GM23338 (cell line): ENCODE measurements around the gene ING4.
A peak's percentile ranks its signal among the peaks of the same experiment; 100 is the strongest.

Experiments used
- CREB1 ChIP-seq: fragments of 250-450 bp; sonication (Bioruptor Pico); IDR thresholded peaks from 2 replicates; pipeline ENCODE4 v1.5.0; 2020; ENCODE audit warnings: low read depth, mild to moderate bottlenecking, moderate library complexity
- CTCF ChIP-seq, 2 experiments: fragments of 200-600 bp in 1 of 2; sonication (generic) in 1 of 2; conservative IDR thresholded peaks; 2 replicates each; pipeline versions ENCODE4 v1.5.1 to v1.6.1; 2016 to 2017; ENCODE audit warnings: antibody characterized with exemption in 2 of 2, low read depth in 2 of 2, mild to moderate bottlenecking in 2 of 2, moderate library complexity in 1 of 2
- ETS1 ChIP-seq: IDR thresholded peaks from 2 replicates; pipeline ENCODE4 v1.6.1; 2016; ENCODE audit warnings: antibody characterized with exemption
- EZH2 ChIP-seq: fragments of 200-600 bp; sonication (generic); IDR thresholded peaks from one replicate; pipeline ENCODE4 v1.8.0; 2017; ENCODE audit warnings: antibody characterized with exemption, mild to moderate bottlenecking, low read depth; ENCODE audit not compliant: unreplicated experiment
- EZH2phosphoT487 ChIP-seq: fragments of 200-600 bp; sonication (generic); IDR thresholded peaks from one replicate; pipeline ENCODE4 v1.8.1; 2018; ENCODE audit warnings: antibody characterized with exemption; ENCODE audit not compliant: unreplicated experiment
- JUNB ChIP-seq: IDR thresholded peaks from one replicate; pipeline ENCODE4 v1.6.1; 2016; ENCODE audit warnings: antibody characterized with exemption; ENCODE audit not compliant: unreplicated experiment
- NANOG ChIP-seq: IDR thresholded peaks from 2 replicates; pipeline ENCODE4 v1.6.1; 2016; ENCODE audit warnings: antibody characterized with exemption, borderline replicate concordance
- POLR2AphosphoS5 ChIP-seq: IDR thresholded peaks from 2 replicates; pipeline ENCODE4 v1.6.1; 2016; ENCODE audit warnings: antibody characterized with exemption, low read depth
- REST ChIP-seq: IDR thresholded peaks from one replicate; pipeline ENCODE4 v1.6.1; 2018; ENCODE audit warnings: antibody characterized with exemption; ENCODE audit not compliant: unreplicated experiment
- STAT1 ChIP-seq: IDR thresholded peaks from one replicate; pipeline ENCODE4 v1.6.1; 2016; ENCODE audit warnings: antibody characterized with exemption; ENCODE audit not compliant: unreplicated experiment
- ZNF114 ChIP-seq: fragments of 250-450 bp; sonication (Bioruptor Pico); IDR thresholded peaks from 2 replicates; pipeline ENCODE4 v1.5.0; 2020; ENCODE audit warnings: mild to moderate bottlenecking, moderate library complexity
- TF ChIP-seq, protein P1 (sequence below): fragments of 250-450 bp; sonication (Bioruptor Pico); IDR thresholded peaks from 2 replicates; pipeline ENCODE4 v1.5.0; 2020; ENCODE audit warnings: mild to moderate bottlenecking, moderate library complexity

GRCh38 chr12:6620137-6620884 lies 42.6 kb downstream of the ING4 start:
- TF ChIP-seq REST (no peak), ZNF114 (no peak), CTCF (conservative IDR thresholded peaks at IDR 0.05; ENCODE audit: low read depth in 2 of 2) (peak; percentile 61 to 94), EZH2 (no peak), EZH2phosphoT487 (no peak), CREB1 (CRISPR knock-in tag) (peak; percentile 80), POLR2AphosphoS5 (peak; percentile 63), JUNB (no peak), ETS1 (no peak), STAT1 (no peak), NANOG (no peak)
- TF ChIP-seq, protein P1, sequence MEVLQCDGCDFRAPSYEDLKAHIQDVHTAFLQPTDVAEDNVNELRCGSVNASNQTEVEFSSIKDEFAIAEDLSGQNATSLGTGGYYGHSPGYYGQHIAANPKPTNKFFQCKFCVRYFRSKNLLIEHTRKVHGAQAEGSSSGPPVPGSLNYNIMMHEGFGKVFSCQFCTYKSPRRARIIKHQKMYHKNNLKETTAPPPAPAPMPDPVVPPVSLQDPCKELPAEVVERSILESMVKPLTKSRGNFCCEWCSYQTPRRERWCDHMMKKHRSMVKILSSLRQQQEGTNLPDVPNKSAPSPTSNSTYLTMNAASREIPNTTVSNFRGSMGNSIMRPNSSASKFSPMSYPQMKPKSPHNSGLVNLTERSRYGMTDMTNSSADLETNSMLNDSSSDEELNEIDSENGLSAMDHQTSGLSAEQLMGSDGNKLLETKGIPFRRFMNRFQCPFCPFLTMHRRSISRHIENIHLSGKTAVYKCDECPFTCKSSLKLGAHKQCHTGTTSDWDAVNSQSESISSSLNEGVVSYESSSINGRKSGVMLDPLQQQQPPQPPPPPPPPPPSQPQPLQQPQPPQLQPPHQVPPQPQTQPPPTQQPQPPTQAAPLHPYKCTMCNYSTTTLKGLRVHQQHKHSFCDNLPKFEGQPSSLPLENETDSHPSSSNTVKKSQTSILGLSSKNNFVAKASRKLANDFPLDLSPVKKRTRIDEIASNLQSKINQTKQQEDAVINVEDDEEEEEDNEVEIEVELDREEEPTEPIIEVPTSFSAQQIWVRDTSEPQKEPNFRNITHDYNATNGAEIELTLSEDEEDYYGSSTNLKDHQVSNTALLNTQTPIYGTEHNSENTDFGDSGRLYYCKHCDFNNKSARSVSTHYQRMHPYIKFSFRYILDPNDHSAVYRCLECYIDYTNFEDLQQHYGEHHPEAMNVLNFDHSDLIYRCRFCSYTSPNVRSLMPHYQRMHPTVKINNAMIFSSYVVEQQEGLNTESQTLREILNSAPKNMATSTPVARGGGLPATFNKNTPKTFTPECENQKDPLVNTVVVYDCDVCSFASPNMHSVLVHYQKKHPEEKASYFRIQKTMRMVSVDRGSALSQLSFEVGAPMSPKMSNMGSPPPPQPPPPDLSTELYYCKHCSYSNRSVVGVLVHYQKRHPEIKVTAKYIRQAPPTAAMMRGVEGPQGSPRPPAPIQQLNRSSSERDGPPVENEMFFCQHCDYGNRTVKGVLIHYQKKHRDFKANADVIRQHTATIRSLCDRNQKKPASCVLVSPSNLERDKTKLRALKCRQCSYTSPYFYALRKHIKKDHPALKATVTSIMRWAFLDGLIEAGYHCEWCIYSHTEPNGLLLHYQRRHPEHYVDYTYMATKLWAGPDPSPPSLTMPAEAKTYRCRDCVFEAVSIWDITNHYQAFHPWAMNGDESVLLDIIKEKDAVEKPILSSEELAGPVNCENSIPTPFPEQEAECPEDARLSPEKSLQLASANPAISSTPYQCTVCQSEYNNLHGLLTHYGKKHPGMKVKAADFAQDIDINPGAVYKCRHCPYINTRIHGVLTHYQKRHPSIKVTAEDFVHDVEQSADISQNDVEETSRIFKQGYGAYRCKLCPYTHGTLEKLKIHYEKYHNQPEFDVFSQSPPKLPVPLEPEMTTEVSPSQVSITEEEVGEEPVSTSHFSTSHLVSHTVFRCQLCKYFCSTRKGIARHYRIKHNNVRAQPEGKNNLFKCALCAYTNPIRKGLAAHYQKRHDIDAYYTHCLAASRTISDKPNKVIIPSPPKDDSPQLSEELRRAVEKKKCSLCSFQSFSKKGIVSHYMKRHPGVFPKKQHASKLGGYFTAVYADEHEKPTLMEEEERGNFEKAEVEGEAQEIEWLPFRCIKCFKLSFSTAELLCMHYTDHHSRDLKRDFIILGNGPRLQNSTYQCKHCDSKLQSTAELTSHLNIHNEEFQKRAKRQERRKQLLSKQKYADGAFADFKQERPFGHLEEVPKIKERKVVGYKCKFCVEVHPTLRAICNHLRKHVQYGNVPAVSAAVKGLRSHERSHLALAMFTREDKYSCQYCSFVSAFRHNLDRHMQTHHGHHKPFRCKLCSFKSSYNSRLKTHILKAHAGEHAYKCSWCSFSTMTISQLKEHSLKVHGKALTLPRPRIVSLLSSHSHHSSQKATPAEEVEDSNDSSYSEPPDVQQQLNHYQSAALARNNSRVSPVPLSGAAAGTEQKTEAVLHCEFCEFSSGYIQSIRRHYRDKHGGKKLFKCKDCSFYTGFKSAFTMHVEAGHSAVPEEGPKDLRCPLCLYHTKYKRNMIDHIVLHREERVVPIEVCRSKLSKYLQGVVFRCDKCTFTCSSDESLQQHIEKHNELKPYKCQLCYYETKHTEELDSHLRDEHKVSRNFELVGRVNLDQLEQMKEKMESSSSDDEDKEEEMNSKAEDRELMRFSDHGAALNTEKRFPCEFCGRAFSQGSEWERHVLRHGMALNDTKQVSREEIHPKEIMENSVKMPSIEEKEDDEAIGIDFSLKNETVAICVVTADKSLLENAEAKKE: no peak; the same call in 1 of the 2 replicates
